ENCODE results near the gene PIK3CG.
A peak's percentile ranks its signal among the peaks of the same experiment; 100 is the strongest.

PIK3CG gene

GRCh38 chr7:106865130-106866041, at the start of gene PIK3CG:
Gene PIK3CG, plus strand, starts transcription at chr7:106865282. Its CDS starts 2,280 bp downstream, at chr7:106867562.
- no peak for TF ChIP-seq EZH2 (IDR thresholded peaks at IDR 0.05; ENCODE audit: borderline replicate concordance, low read length)
- no peak for TF ChIP-seq CTCF (IDR thresholded peaks at IDR 0.05; ENCODE audit: low read length)
- H3F3A ChIP-seq (ENCODE audit: insufficient read depth, low read length): no peaks in the 10 kb centered on the region
- no peaks in the 10 kb centered on the region for H3K9me2 ChIP-seq (ENCODE audit: low read depth, low read length)
- H3K36me3 ChIP-seq (ENCODE audit: insufficient read depth, low read length): peaks cover 32% of the 10 kb centered on the region
- peak within 1 kb of the TSS; percentile 60 for H3K4me2 ChIP-seq (ENCODE audit: low read length)
- no peaks in the 10 kb centered on the region for H3K9me3 ChIP-seq (ENCODE audit: low read length)
- no peaks in the 10 kb centered on the region for H4K20me1 ChIP-seq (ENCODE audit: insufficient read depth, low read length)
- H3K79me2 ChIP-seq (ENCODE audit: insufficient read depth, low read length): peaks cover 25% of the 10 kb centered on the region
- H2AFZ ChIP-seq (ENCODE audit: low read length): peak within 1 kb of the TSS; percentile 12
- H3K4me3 ChIP-seq (ENCODE audit: low read depth, low read length, poor library complexity, severe bottlenecking): peak within 1 kb of the TSS; percentile 66
- H3K9ac ChIP-seq (ENCODE audit: low read length): peak within 1 kb of the TSS; percentile 61
- H3K4me1 ChIP-seq (ENCODE audit: insufficient read depth, low read length, severe bottlenecking): peaks cover 55% of the 10 kb centered on the region
- peak within 1 kb of the TSS; percentile 69 for H3K27ac ChIP-seq (ENCODE audit: low read depth, low read length, poor library complexity, severe bottlenecking)
- no peaks in the 10 kb centered on the region for H3K27me3 ChIP-seq (ENCODE audit: insufficient read depth, low read length)

GRCh38 chr7:106817098-106817497, 48.0 kb upstream of the PIK3CG start:
- TF ChIP-seq EZH2 (IDR thresholded peaks at IDR 0.05; ENCODE audit: borderline replicate concordance, low read length) (no peak), CTCF (IDR thresholded peaks at IDR 0.05; ENCODE audit: low read length) (no peak)
- no peaks in the 10 kb centered on the region for H3K9me3 ChIP-seq (ENCODE audit: low read length)
- no peaks in the 10 kb centered on the region for H3K9me2 ChIP-seq (ENCODE audit: low read depth, low read length)
- no peaks in the 10 kb centered on the region; the same call in 1 of the 2 replicates for H3K27me3 ChIP-seq (ENCODE audit: insufficient read depth, low read length)
- H3K4me1 ChIP-seq (ENCODE audit: insufficient read depth, low read length, severe bottlenecking): no peaks in the 10 kb centered on the region
- H3K4me3 ChIP-seq (ENCODE audit: low read depth, low read length, poor library complexity, severe bottlenecking): no peak overlapping the region
- no peak overlapping the region for H2AFZ ChIP-seq (ENCODE audit: low read length)
- H3K36me3 ChIP-seq (ENCODE audit: insufficient read depth, low read length): no peaks in the 10 kb centered on the region
- H3K4me2 ChIP-seq (ENCODE audit: low read length): no peak overlapping the region
- no peaks in the 10 kb centered on the region for H3F3A ChIP-seq (ENCODE audit: insufficient read depth, low read length)
- H3K9ac ChIP-seq (ENCODE audit: low read length): no peak overlapping the region
- H3K27ac ChIP-seq (ENCODE audit: low read depth, low read length, poor library complexity, severe bottlenecking): no peak overlapping the region
- no peaks in the 10 kb centered on the region for H3K79me2 ChIP-seq (ENCODE audit: insufficient read depth, low read length)
- H4K20me1 ChIP-seq (ENCODE audit: insufficient read depth, low read length): no peaks in the 10 kb centered on the region

- Histone ChIP-seq H3K4me1 (ENCODE audit: insufficient read depth, low read length, severe bottlenecking) (no peaks in the 10 kb centered on the region), H3K4me3 (ENCODE audit: low read depth, low read length, poor library complexity, severe bottlenecking) (no peak overlapping the region), H3K4me2 (ENCODE audit: low read length) (no peak overlapping the region), H3K9me3 (ENCODE audit: low read length) (no peaks in the 10 kb centered on the region), H3K27me3 (ENCODE audit: insufficient read depth, low read length) (no peaks in the 10 kb centered on the region; the same call in 1 of the 2 replicates), H3K79me2 (ENCODE audit: insufficient read depth, low read length) (no peaks in the 10 kb centered on the region), H2AFZ (ENCODE audit: low read length) (no peak overlapping the region), H3F3A (ENCODE audit: insufficient read depth, low read length) (no peaks in the 10 kb centered on the region), H3K9me2 (ENCODE audit: low read depth, low read length) (no peaks in the 10 kb centered on the region), H3K27ac (ENCODE audit: low read depth, low read length, poor library complexity, severe bottlenecking) (no peak overlapping the region), H3K9ac (ENCODE audit: low read length) (no peak overlapping the region), H4K20me1 (ENCODE audit: insufficient read depth, low read length) (no peaks in the 10 kb centered on the region), H3K36me3 (ENCODE audit: insufficient read depth, low read length) (no peaks in the 10 kb centered on the region)
- TF ChIP-seq EZH2 (IDR thresholded peaks at IDR 0.05; ENCODE audit: borderline replicate concordance, low read length): no peak
- TF ChIP-seq CTCF (IDR thresholded peaks at IDR 0.05; ENCODE audit: low read length): no peak
These were observed 46.3 kb upstream of the PIK3CG start for GRCh38 chr7:106818736-106819135.
